ENCODE data around the gene GAS7. TPM values are rescaled to one million over a fixed set of nuclear protein-coding genes. Genes with fewer than 3 reads are reported as not detected.
"Not testable (repeated sequence)": the region's sequence is repeated elsewhere in the genome, so short reads cannot be mapped to it uniquely, and the experiment has no call there.

The GAS7 gene
- total RNA-seq, 1 donor from 2014 or later, result 431 TPM

DNA sequence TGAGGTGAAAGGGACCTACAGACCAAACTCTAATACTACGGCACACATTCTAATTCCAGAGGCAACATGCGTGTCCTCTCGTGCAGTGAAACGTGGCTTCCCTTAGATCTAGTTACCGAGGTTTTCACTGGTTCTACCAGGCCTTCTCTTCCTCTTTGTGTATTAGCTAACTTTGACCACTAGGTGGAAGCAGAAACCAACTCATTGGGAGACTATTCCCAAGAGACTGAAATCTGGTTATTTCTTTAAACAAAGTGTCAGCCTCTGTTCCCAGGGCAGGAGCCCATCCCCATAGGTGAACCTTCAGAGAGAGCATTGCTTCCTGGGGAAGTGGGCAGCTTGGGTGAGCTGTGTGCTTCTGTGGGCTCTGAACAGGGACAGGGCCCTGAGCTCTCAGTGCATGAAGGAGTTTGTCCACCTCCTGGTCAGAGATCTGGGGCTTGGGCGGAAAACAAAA lies 273.6 kb downstream of the GAS7 start:
- peak; percentile 76 for ATAC-seq
- no peak for DNase-seq (ENCODE audit: low spot score)
- intact Hi-C loops (cut with DNase I), result loop anchor here (5.0 kb wide), 1 partner anchor 303 kb away; no protein-coding TSS in a partner anchor

- no peak for DNase-seq (ENCODE audit: low spot score)
- ATAC-seq, result no peak
- intact Hi-C loops (cut with DNase I), result loop anchor here (5.0 kb wide), 1 partner anchor 305 kb away; no protein-coding TSS in a partner anchor
Measured at GRCh38 chr17:9922012-9922848, 276.2 kb downstream of the GAS7 start.

DNA sequence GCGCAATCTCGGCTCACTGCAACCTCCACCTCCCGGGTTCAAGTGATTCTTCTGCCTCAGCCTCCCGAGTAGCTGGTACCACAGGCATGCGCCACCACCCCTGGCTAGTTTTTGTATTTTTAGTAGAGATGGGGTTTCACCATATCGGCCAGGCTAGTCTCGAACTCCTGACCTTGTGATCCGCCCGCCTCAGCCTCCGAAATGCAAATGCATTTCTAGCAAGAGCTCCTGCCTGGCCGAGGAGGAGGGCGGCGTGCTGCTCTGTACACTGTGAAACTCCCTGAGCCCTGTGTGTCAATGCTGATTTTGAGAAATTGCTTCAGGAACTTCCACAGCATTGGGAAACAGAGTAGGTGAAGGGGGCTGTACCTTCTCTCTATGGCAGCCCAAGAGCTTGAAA lies 277.2 kb downstream of the GAS7 start:
- intact Hi-C loops (cut with DNase I), result loop anchor here (5.0 kb wide), 1 partner anchor 306 kb away; no protein-coding TSS in a partner anchor
- not testable (repeated sequence) for ATAC-seq; DNase-seq (ENCODE audit: low spot score)

GRCh38 chr17:9918804-9919352 lies 279.5 kb downstream of the GAS7 start:
- ATAC-seq (no peak), DNase-seq (ENCODE audit: low spot score) (no peak)
- intact Hi-C loops (cut with DNase I), result no loop called here

GRCh38 chr17:9918352-9918751 lies 280.1 kb downstream of the GAS7 start:
- DNase-seq (ENCODE audit: low spot score) (no peak), ATAC-seq (no peak)
- intact Hi-C loops (cut with DNase I), result no loop called here

GRCh38 chr17:9917801-9918200 lies 280.6 kb downstream of the GAS7 start:
- ATAC-seq (no peak), DNase-seq (ENCODE audit: low spot score) (no peak)
- intact Hi-C loops (cut with DNase I), result no loop called here

- DNase-seq (ENCODE audit: low spot score) (no peak), ATAC-seq (no peak)
- intact Hi-C loops (cut with DNase I), result no loop called here
Measured at GRCh38 chr17:9917131-9917530, 281.3 kb downstream of the GAS7 start.

DNA sequence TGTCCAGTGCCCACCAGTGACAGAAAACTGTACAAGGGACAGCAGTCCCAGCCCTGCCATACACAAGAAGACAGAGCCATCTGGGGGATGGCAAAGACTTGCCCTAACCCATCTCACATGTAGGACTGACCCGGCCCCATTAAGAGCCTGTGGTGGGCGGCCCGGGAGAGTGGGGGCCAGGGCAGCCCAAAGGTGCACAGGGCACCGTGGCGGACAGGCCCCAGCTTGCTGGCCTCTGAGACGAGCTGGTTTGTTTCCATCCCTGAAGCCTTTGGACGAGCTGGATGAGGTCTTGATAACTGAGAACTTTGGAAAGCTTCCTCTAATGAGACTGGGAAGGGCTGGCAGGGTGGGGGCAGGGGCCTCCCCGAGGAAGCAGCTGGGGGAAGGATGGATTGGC lies 282.3 kb downstream of the GAS7 start:
- no peak for ATAC-seq
- intact Hi-C loops (cut with DNase I), result no loop called here
- DNase-seq (ENCODE audit: low spot score), result no peak

GRCh38 chr17:9913476-9913875 lies 284.9 kb downstream of the GAS7 start:
- ATAC-seq, result no peak
- intact Hi-C loops (cut with DNase I), result no loop called here
- DNase-seq (ENCODE audit: low spot score), result no peak

DNA sequence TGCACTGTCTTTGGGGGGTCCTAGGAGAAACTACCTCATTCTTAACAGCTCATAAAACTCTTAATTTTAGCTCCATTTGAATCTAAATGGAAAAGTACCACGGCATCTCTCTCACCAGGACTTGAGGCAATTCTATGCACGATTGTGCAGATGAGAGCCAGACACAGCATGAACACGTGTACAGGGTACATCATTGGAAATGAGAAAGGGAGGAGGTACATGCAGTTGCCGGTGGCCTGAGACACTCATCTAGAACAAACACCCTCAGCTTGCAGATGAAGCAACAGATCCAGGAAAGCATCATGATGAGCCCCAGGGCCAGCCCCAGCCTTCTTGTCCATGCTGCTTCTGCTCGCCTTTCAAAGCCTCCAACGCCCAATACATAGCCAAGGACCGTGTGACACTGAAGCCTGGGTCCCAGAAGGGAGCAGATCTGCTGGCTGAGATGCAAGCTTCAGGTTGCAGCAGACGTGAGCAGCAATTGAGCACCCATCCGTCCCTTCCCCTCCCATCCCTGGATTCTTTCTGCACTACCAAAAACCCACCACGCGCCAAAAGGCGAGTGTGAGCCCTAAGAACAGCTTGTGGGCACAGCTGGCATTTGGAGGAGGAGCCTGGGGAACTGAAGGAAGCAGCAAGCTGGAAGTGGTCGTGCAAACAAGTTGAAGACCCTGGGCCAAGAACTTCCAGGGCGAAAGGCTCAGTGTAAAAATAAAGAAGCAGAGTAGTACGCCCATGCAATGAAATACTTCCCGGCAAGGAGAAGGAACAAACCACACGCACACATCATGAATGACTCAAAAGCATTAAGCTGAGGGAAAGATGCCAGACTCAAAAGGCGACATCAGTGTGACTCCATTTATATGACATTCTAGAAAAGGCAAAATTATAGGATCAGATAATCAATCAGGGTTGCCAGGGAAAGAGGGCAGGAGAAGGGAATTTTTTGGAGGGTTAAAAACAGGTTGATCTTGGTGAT lies 286.0 kb downstream of the GAS7 start:
- intact Hi-C loops (cut with DNase I), result no loop called here
- DNase-seq (ENCODE audit: low spot score) (no peak), ATAC-seq (peak; percentile 57)

GRCh38 chr17:9911089-9911488 lies 287.3 kb downstream of the GAS7 start:
- intact Hi-C loops (cut with DNase I), result no loop called here
- no peak for DNase-seq (ENCODE audit: low spot score)
- no peak for ATAC-seq

DNA sequence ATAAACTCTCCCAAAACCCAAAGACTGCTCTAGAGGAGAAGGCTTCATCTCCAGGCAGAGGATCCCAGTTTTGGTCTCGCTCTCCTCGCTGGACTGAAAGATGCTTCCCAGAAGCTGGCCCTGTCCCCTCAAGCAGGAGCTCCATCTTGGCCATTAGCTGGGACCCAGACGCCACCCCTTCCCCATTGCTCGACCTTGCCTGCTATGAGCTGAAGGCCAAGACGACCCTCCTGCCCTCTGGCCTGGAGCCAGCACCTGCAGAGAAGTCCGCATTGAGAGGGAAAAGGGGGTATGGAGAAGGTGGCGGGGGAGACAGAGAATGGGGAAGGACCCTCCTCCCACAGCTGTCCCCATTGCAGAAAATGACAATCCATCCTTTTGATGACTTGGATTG lies 289.8 kb downstream of the GAS7 start:
- no peak for DNase-seq (ENCODE audit: low spot score)
- intact Hi-C loops (cut with DNase I), result no loop called here
- ATAC-seq, result no peak

- intact Hi-C loops (cut with DNase I), result no loop called here
- ATAC-seq (peak; percentile 84), DNase-seq (ENCODE audit: low spot score) (no peak)
Measured at GRCh38 chr17:9907883-9908648, 290.3 kb downstream of the GAS7 start.

DNA sequence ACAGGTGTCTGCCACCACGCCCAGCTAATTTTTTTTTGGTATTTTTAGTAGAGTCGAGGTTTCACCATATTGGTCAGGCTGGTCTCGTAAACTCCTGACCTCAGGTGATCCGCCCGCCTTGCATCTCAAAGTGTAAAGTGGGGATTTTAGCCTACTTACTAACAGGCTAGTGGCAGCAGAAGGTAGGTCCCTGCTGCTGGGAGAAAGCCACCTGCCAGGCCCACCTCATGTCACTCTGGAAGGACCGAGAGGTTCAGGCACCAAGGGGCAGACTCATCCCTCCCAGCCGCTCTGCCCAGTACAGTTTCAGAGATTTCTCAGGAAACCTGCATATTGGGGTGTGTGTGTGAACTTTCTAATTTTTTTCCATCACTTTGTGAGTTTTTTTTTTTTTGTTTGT lies 291.3 kb downstream of the GAS7 start:
- intact Hi-C loops (cut with DNase I), result no loop called here
- ATAC-seq (no peak), DNase-seq (ENCODE audit: low spot score) (no peak)

- intact Hi-C loops (cut with DNase I), result no loop called here
- DNase-seq (ENCODE audit: low spot score) (peak; percentile 15), ATAC-seq (no peak)
Measured at GRCh38 chr17:9906616-9907015, 291.8 kb downstream of the GAS7 start.

DNA sequence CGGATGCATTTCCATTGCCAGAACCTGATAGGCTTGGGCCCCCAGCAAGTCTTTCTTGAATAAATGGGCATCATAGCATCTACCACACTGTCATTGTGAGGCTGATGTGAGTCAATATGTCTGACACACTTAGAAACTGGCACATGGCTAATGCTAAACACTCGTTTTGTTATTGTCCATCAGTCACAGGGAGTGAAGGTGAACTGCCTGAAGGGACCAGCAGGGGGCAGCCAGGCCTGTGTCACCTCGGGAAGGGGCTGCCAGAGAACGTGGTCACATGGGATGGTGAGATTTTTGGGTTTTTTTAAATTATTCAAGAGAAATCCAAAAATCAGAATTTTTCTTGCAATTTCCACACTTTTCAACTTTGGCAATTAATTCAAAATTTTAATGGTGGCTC lies 292.5 kb downstream of the GAS7 start:
- intact Hi-C loops (cut with DNase I), result no loop called here
- ATAC-seq, result no peak
- no peak for DNase-seq (ENCODE audit: low spot score)

GRCh38 chr17:9905078-9905415 lies 293.4 kb downstream of the GAS7 start, which contains the start of gene RCVRN:
Gene RCVRN (minus strand): TSS chr17:9905271. CDS start chr17:9905180, 91 bp downstream.
- ATAC-seq, result no peak
- intact Hi-C loops (cut with DNase I), result no loop called here
- no peak for DNase-seq (ENCODE audit: low spot score)

DNA sequence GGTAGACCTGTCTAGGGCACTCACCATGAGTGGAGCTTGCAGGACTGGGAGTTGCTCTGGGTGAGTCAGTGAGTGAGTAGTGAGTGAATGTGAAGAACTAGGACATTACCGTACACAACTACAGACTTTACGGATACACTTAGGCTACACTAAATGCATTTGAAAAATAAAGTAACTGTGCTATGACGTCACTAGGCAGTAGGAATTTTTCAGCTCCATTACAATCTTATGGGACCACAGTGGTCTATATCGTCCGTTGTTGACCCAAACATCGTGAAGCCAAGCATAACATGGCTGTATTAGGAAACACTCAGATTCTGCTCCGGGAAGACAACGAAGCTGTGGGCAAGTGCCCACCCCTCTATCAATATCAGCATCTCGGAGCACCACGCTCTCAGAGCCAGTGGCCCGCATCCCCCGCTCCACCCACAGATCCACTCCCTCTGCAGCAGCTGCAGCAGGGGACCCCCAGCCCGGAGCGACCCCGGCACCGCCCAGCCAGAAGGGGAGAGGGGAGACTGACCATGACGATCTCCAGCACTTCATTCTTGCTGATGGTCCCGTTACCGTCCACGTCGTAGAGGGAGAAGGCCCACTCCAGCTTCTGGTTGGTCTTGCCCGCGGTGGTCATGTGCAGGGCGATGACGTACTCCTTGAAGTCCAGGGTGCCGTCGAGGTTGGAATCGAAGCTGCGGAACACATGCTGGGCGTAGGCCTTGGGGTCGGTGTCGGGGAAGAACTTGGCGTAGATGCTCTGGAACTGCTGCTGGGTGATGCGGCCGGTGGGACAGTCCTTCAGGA lies 293.9 kb downstream of the GAS7 start:
- DNase-seq (ENCODE audit: low spot score) (no peak), ATAC-seq (no peak)
- intact Hi-C loops (cut with DNase I), result no loop called here

All from sciatic nerve (tissue), 2 donors.